Stimulated activated CD8-positive, alpha-beta memory T cell treated with anti-CD3 and anti-CD28 coated beads, Interleukin-7, amount 100 ng/mL, for 24 hours (primary cell): ENCODE results near the gene RIPK4.
"Not testable (repeated sequence)": the region's sequence is repeated elsewhere in the genome, so short reads cannot be mapped to it uniquely, and the experiment has no call there.

ENCODE experiments used
- DNase-seq: peaks from one replicate; pipeline ENCODE4 v3.0.0-alpha.2; 2020; ENCODE audit warnings: low read depth

RIPK4 gene

DNA sequence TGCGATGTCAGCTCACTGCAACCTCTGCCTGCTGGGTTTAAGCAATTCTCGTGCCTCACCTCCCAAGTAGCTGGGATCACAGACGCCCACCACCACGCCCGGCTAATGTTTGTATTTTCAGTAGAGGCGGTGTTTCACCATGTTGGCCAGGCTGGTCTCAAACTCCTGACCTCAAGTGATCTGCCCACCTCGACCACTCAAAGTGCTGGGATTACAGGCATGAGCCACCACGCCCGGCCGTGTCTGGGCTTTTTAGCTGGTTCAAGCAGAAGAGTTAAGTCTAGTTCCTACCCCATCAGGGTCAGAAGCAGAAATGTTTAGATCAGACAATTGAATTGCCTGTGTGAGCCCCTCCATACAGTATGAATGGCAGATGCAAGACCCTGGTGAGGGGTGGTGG, 27.7 kb upstream of the RIPK4 start:
- DNase-seq = no peak

DNA sequence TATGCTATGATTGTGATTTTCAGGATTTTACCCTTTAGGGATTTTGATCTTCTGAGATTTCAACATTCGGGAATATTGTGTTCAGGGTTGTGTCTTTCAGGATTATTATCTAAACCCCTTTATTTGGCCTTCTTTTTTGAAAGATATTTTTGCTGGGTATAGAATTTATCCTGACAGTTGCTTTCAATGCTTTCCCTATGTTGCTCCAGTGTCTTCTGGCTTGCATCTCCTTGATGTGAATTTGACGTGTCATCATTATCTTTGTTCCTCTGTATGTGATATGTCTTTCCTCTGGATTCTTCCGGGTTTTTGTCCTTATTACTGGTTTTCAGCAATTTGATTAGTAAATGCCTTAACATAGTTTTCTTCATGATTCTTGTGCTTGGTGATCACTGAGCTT, 25.9 kb upstream of the RIPK4 start:
- no peak for DNase-seq

DNA sequence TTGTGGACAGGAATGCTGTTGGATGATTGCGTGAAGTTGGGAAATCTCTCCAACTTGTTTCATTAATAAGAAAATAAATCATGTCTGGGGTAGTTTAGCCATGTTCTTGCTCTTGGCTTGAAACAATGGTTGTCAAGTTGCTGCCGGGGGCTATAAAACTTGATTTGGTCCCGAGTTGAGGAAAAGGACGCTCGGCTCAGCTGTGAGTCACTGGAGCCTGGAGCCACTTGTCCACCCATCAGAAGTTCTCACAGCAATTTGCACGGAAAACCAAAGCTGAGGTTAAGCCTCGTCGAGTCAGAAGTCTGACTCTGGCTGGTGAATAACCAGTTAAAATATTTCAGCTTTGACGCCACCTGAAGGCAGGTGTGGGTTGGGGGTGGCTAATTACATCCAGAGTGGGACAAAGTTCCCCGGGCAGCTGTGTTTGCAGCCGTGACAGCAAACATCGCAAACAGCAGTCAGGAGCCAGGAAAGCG, 19.7 kb upstream of the RIPK4 start:
- no peak for DNase-seq

DNA sequence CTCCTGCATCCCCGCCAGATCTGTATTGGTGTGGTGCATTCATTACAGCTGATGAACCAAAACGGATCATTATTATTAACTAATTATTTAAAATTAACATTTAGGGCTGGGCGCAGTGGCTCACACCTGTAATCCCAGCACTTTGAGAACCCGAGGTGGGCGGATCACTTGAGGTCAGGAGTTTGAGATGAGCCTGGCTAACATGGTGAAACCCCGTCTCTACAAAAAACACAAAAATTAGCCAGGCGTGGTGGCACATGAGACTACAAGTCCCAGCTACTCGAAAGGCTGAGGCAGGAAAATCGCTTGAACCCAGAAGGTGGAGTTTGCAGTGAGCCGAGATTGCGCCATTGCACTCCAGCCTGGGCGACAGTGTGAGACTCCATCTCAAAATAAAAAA, 18.4 kb upstream of the RIPK4 start:
- DNase-seq = not testable (repeated sequence)

DNA sequence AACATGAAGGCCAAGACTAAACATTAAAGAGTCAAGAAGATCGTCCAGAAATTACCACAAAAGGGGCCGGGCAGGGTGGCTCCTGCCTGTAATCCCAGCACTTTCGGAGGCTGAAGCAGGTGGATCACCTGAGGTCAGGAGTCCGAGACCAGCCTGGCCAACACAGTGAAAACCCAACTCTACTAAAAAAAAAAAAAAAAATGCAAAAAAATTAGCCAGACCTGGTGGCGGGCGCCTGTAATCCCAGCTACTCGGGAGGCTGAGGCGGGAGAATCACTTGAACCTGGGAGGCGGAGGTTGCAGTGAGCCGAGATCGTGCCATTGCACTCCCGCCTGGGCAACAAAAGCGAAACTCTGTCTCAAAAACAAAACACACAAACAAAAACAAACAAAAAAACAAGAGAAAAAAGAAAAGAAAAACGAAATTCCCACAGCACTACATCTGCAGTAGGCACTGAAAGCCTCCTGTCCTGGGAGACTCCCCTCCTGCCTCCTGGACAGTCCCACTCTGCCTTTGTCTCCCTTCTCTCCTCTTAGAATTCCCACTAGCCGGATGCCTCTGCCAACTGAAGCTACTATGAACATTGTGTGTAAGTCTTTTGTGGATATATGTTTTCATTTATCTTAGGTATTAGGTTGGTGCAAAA, 17.7 kb upstream of the RIPK4 start:
- DNase-seq = no peak

DNA sequence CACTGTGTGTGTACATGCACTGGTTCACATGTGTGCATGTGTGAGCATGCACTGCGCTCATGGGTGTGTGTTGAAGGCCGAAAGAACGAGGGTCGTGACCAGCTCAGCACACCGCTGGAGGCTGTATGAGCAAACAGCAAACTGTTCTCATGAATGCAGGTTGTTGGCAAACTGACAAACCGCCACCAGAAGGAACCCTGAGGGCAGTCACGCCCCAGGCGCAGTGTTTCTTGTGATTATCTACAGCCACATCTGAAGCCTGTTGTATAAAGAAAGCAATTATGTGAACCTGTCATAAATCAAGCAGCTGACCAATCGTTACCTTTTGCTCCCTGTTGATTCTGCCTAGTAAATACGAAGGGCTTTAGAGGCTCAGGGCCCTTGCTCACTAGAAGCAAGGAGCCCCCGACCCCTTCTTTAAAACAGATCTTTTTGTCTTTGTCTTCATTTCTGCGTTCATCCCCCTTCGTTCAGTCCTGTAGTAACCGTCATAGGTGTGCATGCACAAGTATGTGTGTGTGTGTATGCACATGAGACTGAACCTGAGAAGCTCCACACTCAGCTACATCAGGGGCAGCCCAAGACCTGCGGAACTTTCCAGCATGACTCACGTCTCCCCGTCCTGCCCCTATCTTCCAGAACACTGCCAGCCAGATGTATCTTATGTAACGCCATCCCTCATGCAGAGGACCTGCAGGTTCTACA, 16.8 kb upstream of the RIPK4 start:
- no peak for DNase-seq

DNA sequence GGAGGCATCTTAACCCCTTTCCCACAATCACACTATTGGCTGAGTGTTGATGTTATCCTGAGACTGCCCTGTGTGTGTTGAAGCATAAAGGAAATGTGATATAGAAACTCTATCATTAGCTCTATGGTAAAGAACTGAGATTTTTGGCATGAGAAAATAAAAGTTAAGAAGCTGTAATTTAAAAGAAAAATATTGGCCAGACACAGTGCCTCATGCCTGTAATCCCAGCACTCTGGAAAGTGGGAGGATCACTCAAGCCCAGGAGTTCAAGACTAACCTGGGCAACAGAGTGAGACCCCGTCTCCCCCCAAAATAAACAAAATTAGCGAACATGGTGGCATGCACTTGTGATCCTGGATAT, 14.2 kb upstream of the RIPK4 start:
- no peak for DNase-seq

DNA sequence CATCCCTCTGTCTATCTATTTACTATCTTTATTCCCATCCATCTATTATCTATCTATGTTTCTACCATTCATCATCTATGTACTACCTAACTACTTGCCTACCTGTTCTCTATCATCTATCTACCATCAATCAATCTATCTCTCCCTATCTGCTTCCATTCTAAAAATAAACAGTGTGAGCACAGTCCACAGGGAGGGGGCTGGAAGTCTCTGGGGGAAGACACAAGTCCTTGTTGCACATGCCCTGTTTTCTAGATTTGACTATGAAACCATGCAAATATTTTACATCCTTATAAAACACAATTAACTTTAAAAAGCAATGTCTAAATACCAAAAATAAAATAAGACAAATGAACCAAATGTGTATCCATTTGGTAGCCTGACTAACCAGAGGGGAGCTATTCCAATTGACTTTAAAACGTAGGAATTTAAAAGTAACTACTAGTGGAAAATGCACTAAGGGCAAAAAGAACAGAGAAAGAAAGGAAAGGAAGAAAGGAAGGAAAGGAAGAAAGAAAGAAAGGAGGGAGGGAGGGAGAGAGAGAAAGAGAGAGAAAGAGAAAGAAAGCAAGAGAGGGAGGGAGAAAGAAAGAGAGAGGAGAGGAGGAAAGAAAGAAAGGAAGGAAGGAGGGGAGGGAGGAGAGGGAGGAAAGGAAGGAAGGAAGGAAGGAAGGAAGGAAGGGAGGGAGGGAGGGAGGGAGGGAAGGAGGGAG, 13.6 kb upstream of the RIPK4 start:
- no peak for DNase-seq

DNA sequence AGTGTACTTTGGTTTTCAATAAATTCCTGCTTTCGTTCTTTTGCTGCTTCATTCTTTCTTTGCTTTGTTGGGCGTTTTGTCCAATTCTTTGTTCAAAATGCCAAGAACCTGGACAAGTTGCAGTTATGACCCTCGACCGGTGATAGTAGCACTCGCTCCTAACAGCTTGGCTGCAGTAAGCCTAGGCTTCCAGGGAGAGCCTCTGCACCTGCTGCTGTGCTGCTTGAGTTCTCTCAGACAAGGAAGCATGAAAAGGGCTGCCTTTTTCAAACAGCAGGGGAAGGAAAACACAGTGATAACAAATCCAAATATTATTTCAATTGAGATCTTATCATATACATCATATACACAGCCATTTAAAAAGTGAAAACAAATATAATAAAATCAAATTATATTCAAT, 12.8 kb upstream of the RIPK4 start:
- DNase-seq = no peak

DNA sequence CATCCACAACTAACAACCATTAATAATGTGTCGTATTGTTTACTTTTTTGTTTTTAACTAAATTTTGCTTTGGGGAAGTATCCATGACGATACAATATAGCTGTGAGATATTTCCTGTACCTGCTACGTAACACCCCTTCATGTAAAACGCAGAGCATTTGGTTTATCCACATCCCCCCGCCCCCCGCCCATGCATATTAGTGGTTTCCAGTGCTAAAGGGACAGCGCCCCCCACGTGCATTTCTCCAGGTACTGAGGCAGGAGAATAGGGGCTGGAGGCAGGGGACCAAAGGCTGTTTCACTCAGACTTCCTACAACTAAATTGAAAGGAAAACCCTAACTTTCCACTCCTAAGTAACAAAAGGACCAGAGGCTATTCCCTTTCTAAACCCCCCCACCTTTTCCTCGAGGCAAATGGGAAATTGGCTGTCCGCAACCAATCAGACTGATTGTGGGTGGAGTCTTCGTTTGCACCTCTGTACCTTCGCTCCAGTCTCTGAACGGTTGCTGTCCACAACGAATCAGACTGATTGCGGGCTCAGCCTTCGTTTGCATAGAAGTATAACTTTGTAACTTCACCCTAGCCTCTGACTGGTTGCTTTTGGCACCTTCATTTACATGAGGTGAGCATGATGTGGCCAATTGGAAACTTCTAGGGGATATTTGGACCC, 12.2 kb upstream of the RIPK4 start:
- DNase-seq = no peak

DNA sequence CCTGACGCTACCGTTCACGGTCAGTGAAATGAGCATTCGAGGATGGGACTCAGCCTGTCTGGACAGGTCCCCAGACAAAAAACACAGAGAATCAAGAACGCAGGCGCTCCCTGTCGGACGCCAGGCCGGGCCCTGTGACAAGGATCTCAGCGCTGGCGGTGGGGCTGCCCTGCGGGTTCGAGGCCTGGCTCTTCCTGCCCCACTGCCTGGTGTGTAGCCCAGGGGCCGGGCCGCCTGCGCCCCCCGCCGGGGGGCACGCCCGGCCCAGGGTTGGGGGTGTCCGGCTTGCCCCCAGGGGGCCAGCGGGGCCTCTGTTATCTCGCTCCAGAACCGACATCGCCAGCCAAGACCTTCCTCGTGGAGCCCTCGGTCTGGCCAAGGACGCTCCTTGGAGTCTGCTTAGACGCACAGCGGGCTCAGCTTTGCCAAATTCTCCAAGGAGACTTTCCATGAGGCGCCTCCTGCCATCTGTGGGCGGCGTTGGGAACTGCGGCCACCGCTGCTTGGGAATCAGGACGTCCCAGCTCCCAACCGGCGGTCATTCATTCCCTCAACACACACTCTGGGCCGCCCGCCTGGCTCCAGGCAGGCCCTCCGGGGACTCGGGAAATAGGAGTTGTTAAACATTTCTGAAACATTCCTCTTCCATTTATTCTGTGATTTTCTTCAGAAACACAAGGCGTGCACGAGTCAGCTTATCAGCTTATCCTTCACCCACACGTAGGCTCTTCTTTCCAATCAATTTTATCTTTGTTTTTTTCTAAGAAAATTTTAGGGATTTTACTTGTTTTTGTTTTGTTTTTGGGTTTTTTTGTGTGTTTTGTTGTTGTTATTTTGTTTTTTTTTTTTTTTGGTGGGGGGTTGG, 11.3 kb upstream of the RIPK4 start:
- DNase-seq = no peak

DNA sequence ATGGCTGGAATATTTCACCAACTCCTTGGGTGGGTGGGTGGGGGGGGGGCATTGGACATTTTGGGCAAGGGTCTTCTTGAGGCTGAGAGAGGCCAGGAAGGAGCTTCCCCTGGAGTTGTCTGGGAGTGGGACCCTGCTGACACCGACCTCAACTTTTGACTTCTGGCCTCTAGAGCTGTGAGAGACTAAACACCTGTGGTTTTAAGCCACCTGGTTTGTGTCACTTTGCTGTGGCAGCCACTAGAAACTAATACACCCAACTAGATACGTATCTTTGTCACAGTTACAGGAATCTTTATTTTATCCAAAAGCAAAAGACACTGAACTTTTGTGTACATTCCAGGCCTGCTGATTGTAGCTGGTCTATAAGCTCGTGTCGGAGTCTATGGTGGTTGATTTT, 9.9 kb upstream of the RIPK4 start:
- no peak for DNase-seq

DNA sequence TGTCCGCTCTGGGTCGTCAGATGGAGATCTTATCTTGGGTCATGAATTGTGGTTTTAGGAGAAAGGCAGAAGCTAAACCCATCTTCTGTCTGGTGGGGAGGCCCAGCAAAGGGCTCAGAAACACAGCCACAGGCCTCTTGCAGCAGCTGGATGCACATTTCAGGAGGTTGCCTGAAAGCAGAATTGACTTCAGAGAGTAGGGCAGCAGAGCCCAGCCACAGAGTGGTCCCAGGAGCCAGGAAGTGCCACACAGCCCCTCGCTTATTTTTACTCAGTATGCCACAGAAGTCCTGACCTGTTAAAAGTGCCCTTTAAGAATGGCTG, 8.3 kb upstream of the RIPK4 start:
- DNase-seq = no peak

DNA sequence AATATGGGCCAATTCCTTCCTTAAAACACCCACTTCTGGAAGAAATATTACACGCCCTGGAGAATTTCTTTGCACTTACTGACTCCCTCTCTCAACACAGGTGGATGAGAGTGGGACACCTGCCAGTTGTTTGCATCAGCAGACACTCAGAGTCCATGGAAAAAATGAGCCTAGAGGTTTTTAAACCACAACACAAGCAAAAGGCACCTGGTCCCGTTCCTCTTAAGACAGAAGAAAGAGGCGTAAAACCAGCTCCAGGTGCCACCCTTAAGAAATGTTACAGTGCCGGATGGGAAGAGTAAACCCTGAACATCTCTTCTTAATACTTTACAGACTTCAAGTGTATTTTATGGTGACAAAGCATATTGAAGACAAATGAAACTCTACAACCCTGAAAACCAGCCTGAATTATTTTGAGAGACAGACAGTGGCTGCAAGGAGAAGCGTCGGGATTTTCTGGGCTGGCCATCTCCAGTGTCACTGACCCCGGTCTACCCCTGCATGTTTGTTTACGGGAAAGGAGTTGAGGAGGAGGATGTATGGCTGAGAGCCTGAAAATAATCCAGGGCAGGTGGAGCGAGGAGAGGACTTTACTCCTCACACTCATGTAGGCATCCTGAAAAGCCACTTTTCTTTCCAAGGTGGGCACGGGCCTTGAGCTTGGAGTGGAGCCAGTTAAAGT, 7.8 kb upstream of the RIPK4 start:
- no peak for DNase-seq

DNA sequence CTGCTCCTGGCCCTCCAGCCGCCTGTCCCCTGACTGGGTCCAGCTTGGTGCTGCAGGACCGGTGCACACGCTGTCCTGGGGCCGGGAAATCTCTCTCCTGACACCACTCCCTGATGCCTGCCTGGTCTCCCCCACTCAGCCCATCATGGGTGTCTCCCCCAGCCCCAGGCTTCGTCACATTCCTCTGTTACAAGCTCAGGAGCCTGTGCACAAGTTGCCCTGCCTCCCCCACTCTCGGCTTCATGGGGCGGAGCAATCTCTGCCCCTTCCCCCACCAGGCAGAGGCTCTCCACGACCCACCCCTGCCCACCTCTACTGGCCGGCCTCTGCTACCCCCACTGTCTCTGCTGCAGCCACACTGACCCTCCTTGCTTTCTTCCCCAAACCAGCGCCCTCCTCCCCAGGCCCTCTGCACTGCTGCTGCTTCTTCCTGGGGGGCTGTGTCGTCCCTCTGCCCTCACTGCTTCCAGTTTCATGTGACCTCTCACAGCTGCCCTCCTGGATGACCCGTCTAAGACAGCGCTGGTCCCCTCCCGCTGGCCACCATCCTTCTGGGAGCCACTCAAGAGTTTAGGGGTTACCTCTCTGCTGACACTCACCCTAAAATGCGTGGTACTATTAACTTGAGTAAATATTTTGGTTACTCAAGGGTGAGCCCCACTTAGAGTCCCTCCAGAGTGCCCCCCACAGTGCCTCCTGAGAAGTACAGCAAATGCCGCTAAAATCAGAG, 5.7 kb upstream of the RIPK4 start:
- no peak for DNase-seq

DNA sequence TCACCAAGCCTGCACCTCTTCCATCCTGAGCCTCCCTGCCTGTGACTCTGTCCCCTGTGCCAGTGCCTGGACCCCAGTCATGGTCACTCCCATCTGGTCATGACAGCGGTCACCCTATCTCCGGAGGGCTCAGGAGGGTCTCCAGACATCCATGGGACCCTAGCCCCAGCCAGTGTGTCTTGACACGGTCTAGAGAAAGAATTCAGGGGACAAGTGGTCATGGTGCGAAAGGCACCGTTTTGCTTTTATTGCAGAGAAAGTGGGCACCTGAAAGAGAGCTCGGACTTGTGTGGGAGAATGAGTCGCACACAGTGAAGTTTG, 4.7 kb upstream of the RIPK4 start:
- no peak for DNase-seq

DNA sequence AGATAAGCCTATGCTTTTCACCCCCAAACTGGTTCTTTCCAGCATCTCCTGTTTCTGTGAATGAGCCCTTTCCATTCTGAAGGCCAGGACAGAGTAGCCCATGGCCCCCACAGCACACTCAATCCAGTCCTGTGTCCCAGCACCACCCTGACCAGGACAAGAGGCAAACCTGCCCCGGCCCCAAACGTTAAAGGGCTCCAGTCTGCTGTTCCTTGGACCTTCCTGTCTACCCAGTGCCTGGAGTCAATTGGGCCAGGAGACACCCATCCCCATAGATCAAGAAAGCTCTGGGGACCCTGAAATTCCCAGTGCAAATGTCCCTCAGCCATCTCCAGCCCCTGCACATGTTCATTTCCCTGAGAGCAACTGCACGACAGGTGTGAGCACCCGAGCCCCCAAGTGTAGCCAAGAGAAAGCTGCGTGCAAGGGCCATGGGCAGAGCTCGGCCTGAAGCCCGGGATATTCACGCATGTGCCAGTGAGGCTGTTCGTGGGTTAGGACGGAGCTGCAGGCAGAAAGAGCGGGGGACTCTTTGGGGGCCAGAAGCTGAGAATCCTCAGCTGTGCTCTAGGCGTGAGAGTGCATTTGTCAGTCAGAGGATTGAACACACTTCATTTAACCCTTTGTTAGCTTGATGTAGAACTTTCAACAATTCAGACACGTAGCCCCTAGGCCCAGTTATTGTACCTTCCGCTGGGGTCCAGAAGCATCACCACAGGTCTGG, 4.2 kb upstream of the RIPK4 start:
- no peak for DNase-seq

DNA sequence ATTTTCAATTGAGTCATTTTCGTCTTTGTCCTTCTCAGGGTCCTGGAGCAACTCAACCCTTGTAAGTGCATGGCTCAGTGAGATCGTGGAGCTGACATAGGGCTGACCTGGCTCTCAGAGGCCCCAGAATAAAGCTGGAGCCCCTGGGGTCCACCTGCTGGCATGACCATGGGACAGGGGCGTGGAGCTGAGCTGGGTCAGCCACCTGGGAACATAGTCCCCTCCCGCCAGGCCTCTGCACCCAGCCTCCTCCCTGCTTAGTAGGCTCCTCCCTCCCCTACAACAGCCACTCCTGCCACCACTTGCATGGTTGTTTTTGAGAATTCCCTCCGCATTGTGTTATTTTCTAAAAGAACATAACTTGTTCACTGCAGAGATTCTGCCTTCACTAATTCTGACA, 3.1 kb upstream of the RIPK4 start:
- no peak for DNase-seq

DNA sequence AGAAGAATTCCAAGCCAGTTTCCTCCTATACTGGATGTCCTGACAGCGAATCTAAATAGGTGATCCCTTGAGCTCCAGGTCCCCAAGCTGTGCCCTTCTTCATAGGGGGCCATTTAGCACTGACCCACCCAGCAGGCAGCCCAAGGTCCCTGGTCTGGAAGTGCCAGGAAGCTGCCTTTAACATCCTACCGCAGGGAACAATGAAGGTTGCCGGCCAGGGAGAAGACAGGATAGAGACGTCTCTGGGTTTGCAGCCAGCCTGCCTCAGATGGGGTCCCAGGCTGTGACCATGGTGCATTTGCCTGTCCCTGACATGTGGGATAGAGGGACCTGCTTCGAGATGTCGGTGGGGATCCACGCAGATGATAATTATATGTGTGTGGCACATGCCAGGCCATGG, 2.7 kb upstream of the RIPK4 start:
- no peak for DNase-seq

DNA sequence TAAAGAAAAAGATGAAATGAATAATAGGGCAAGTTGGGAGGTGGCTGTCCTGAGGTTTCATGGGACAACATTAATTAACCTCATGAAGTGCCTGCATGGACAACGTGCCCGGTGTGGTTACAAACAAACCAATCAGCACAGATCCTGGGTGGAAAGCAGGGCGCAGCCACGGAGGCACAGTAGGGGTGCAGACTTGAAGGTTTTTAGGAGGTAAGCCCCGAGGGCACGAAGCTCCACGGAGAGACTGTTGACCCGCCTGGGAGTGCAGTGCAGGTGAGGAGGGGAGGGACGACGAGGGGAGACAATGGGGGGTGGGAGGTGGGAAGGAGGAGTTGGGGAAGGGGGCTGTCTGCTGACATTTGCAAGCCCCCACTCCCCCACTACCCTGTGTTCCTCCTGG, 2.3 kb upstream of the RIPK4 start:
- no peak for DNase-seq
